H1 (cell line): ENCODE measurements around the gene EZH1. TPM values are rescaled to one million over a fixed set of nuclear protein-coding genes. Genes with fewer than 3 reads are reported as not detected.
A peak's percentile ranks its signal among the peaks of the same experiment; 100 is the strongest.

Experiments
- CTCF ChIA-PET: fragments of 300-600 bp; sonication (Branson Sonifier 250); formaldehyde crosslinking; loops from one replicate; lab custom pipeline; 2021; ENCODE audit not compliant: partially characterized antibody; lab: Charles Lee
- POLR2A ChIA-PET: fragments of 300-600 bp; sonication (Branson Sonifier 250); formaldehyde crosslinking; loops from one replicate; lab custom pipeline; 2021; ENCODE audit warnings: inconsistent platforms; ENCODE audit not compliant: partially characterized antibody; lab: Charles Lee
- DNase-seq, 2 experiments: peaks; one replicate each; pipeline versions ENCODE4 v3.0.0 to v3.0.0-alpha.2; 2010 to 2022; ENCODE audit warnings: low spot score in 2 of 2, low read depth in 1 of 2, mixed read lengths in 1 of 2
- FAIRE-seq: peaks from 2 replicates; lab custom pipeline; 2011; peaks lifted over from hg19 to GRCh38; lab: Jason Lieb, UNC
- H2AFZ ChIP-seq: 2 replicates; pipeline ENCODE4 v1.8.1; 2012; ENCODE audit warnings: low read length, inconsistent platforms
- H2AK5ac ChIP-seq: 2 replicates; pipeline ENCODE4 v1.6.1; 2013; ENCODE audit warnings: low read depth, low read length
- H2BK120ac ChIP-seq: replicated peaks from 2 replicates; pipeline ENCODE3; 2013; ENCODE audit warnings: low read depth, low read length, inconsistent platforms
- H2BK12ac ChIP-seq: 2 replicates; pipeline ENCODE4 v1.6.1; 2013; ENCODE audit warnings: low read depth, low read length
- H2BK15ac ChIP-seq: 2 replicates; pipeline ENCODE4 v1.6.1; 2013; ENCODE audit warnings: low read length
- H2BK20ac ChIP-seq: 2 replicates; pipeline ENCODE4 v1.6.1; 2013; ENCODE audit warnings: low read length
- H2BK5ac ChIP-seq: 2 replicates; pipeline ENCODE4 v1.6.1; 2013; ENCODE audit warnings: low read depth, low read length
- H3K14ac ChIP-seq: 2 replicates; pipeline ENCODE4 v1.6.1; 2013; ENCODE audit warnings: inconsistent platforms; ENCODE audit not compliant: insufficient read length
- H3K18ac ChIP-seq: 2 replicates; pipeline ENCODE4 v1.6.1; 2013; ENCODE audit warnings: low read length; ENCODE audit errors: extremely low read depth
- H3K23ac ChIP-seq: 2 replicates; pipeline ENCODE4 v1.6.1; 2013; ENCODE audit warnings: inconsistent platforms; ENCODE audit not compliant: insufficient read length
- H3K23me2 ChIP-seq: 2 replicates; pipeline ENCODE4 v1.6.1; 2013; ENCODE audit warnings: low read depth, low read length
- H3K27ac ChIP-seq: 2 replicates; pipeline ENCODE4 v1.6.1; 2011; ENCODE audit warnings: low read depth, low read length, inconsistent platforms
- H3K27me3 ChIP-seq, 4 experiments: replicated peaks in 1 of 4; 1 replicate in 1 of 4; 2 replicates in 3 of 4; pipeline versions ENCODE4 v1.6.1 to v1.8.1; 2011 to 2013; ENCODE audit warnings: low read length in 3 of 4, mild to moderate bottlenecking in 3 of 4, inconsistent platforms in 2 of 4, mixed read lengths in 2 of 4, moderate library complexity in 1 of 4; ENCODE audit not compliant: control insufficient read depth in 3 of 4, insufficient read depth in 3 of 4; ENCODE audit errors: extremely low read depth in 1 of 4
- H3K36me3 ChIP-seq, 4 experiments: 2 replicates each; pipeline versions ENCODE4 v1.6.1 to v1.8.1; 2011 to 2013; ENCODE audit warnings: mild to moderate bottlenecking in 4 of 4, low read length in 3 of 4, moderate library complexity in 2 of 4, control low read depth in 1 of 4, inconsistent platforms in 1 of 4; ENCODE audit not compliant: insufficient read depth in 4 of 4, control insufficient read depth in 2 of 4
- H3K4ac ChIP-seq: replicated peaks from 2 replicates; pipeline ENCODE3; 2013; ENCODE audit warnings: low read length, low read depth, mixed read lengths, inconsistent platforms; ENCODE audit not compliant: insufficient read length
- H3K4me1 ChIP-seq, 4 experiments: replicated peaks in 1 of 4; 1 replicate in 1 of 4; 2 replicates in 3 of 4; pipeline versions ENCODE4 v1.6.1 to v1.8.1; 2011 to 2013; ENCODE audit warnings: low read length in 3 of 4, inconsistent platforms in 2 of 4, mixed read lengths in 1 of 4; ENCODE audit not compliant: insufficient read depth in 4 of 4, control insufficient read depth in 3 of 4
- H3K4me2 ChIP-seq, 2 experiments: 2 replicates each; pipeline versions ENCODE4 v1.6.1 to v1.8.1; 2011 to 2013; ENCODE audit warnings: low read depth in 2 of 2, low read length in 2 of 2, control low read depth in 1 of 2, inconsistent platforms in 1 of 2, mild to moderate bottlenecking in 1 of 2; ENCODE audit not compliant: insufficient read depth in 1 of 2
- H3K4me3 ChIP-seq, 4 experiments: fragments of 200-600, 300-600 bp in 1 of 4; sonication (generic), shearing (Covaris generic), sonication (Bioruptor Twin) in 1 of 4; 2 replicates each; pipeline versions ENCODE4 v1.5.1 to v1.8.1; 2011 to 2016; ENCODE audit warnings: low read length in 4 of 4, low read depth in 3 of 4, control low read depth in 2 of 4, inconsistent platforms in 2 of 4, mild to moderate bottlenecking in 2 of 4, mixed read lengths in 1 of 4, moderate library complexity in 1 of 4; ENCODE audit not compliant: insufficient read depth in 2 of 4; ENCODE audit errors: extremely low read depth in 1 of 4
- H3K56ac ChIP-seq: replicated peaks from 2 replicates; pipeline ENCODE3; 2013; ENCODE audit warnings: low read depth, mild to moderate bottlenecking, mixed read lengths, low read length, inconsistent platforms; ENCODE audit not compliant: insufficient read length
- H3K79me1 ChIP-seq: 2 replicates; pipeline ENCODE4 v1.6.1; 2013; ENCODE audit warnings: low read depth, low read length, control low read depth
- H3K79me2 ChIP-seq, 2 experiments: 2 replicates each; pipeline versions ENCODE4 v1.6.1 to v1.8.1; 2012 to 2013; ENCODE audit warnings: low read length in 2 of 2, mild to moderate bottlenecking in 2 of 2, inconsistent platforms in 1 of 2; ENCODE audit not compliant: insufficient read depth in 2 of 2, control insufficient read depth in 1 of 2
- H3K9ac ChIP-seq, 4 experiments: replicated peaks in 1 of 4; 1 replicate in 1 of 4; 2 replicates in 3 of 4; pipeline versions ENCODE4 v1.6.1 to v1.8.1; 2011 to 2013; ENCODE audit warnings: low read depth in 3 of 4, low read length in 3 of 4, control low read depth in 2 of 4, mild to moderate bottlenecking in 2 of 4, moderate library complexity in 2 of 4, inconsistent platforms in 1 of 4; ENCODE audit errors: extremely low read depth in 1 of 4
- H3K9me3 ChIP-seq, 2 experiments: 2 replicates each; pipeline versions ENCODE4 v1.6.1 to v1.8.1; 2012 to 2013; ENCODE audit warnings: mild to moderate bottlenecking in 2 of 2, moderate library complexity in 2 of 2, control low read depth in 1 of 2, inconsistent platforms in 1 of 2, low read depth in 1 of 2, low read length in 1 of 2, mixed read lengths in 1 of 2; ENCODE audit not compliant: insufficient read depth in 2 of 2
- H4K20me1 ChIP-seq, 2 experiments: replicated peaks in 1 of 2; 2 replicates each; pipeline versions ENCODE3 to v1.8.1; 2011 to 2013; ENCODE audit warnings: inconsistent platforms in 2 of 2, low read length in 2 of 2, mild to moderate bottlenecking in 1 of 2; ENCODE audit not compliant: insufficient read depth in 2 of 2, control insufficient read depth in 1 of 2
- H4K5ac ChIP-seq: 2 replicates; pipeline ENCODE4 v1.6.1; 2013; ENCODE audit warnings: low read length, low read depth, mixed read lengths, inconsistent platforms; ENCODE audit not compliant: insufficient read length
- H4K8ac ChIP-seq: 2 replicates; pipeline ENCODE4 v1.8.0; 2013; ENCODE audit warnings: mild to moderate bottlenecking, moderate library complexity, low read length, inconsistent platforms; ENCODE audit not compliant: insufficient read depth; ENCODE audit errors: extremely low read depth
- H4K91ac ChIP-seq: replicated peaks from 2 replicates; pipeline ENCODE3; 2013; ENCODE audit warnings: low read length, mixed read lengths, inconsistent platforms; ENCODE audit not compliant: insufficient read length
- EZH2 ChIP-seq: fragments of 200-600 bp; sonication (generic); IDR thresholded peaks from 2 replicates; pipeline ENCODE4 v1.7.1; 2012; ENCODE audit warnings: low read depth, mild to moderate bottlenecking, moderate library complexity, low read length, inconsistent platforms; ENCODE audit not compliant: severe bottlenecking
- GABPA ChIP-seq: IDR thresholded peaks from 2 replicates; pipeline ENCODE4 v1.6.1; 2011; ENCODE audit warnings: mild to moderate bottlenecking, low read length, moderate library complexity, borderline replicate concordance; ENCODE audit not compliant: insufficient read depth
- WGBS, 2 experiments: shearing (Covaris generic) in 1 of 2; methylation state at CpG; one replicate each; pipeline versions ENCODE4 v1.1.6 to v1.1.7; 2013 to 2015; ENCODE audit warnings: low lambda C conversion rate in 2 of 2, mixed read lengths in 2 of 2, inconsistent platforms in 1 of 2, low coverage in 1 of 2, missing lambda C conversion rate in 1 of 2; ENCODE audit not compliant: insufficient replicate concordance in 2 of 2, insufficient coverage in 1 of 2, insufficient read length in 1 of 2; ENCODE audit errors: extremely low coverage in 1 of 2, missing lambda C conversion rate in 1 of 2; 5-methylcytosine and 5-hydroxymethylcytosine counted together
- polyA plus RNA-seq, 7 experiments: library from polyadenylated mRNA; depleted of rRNA in 3 of 7; stranded (reverse) in 5 of 7; unstranded in 2 of 7; fragments of >200 nt in 5 of 7; fragments of 200-250 nt in 2 of 7; gene quantifications; 1 replicate in 5 of 7; 2 replicates in 1 of 7; 4 replicates in 1 of 7; pipeline versions ENCODE4 v1.2.1 to v1.2.3, GENCODE V29; 2011 to 2013; ENCODE audit warnings: missing spikeins in 2 of 7, mixed read lengths in 2 of 7
- total RNA-seq: library from RNA; stranded (reverse); fragmentation: NEBNext Ultra II Directional; extraction: Animal tissue kit (Norgen Biotek cat#: 25700); gene quantifications from 2 replicates; pipeline ENCODE4 v1.2.1, GENCODE V29; 2021
- TF ChIP-seq, protein P1 (sequence below): IDR thresholded peaks from 2 replicates; pipeline ENCODE4 v1.6.1; 2012; ENCODE audit warnings: inconsistent platforms
- TF ChIP-seq, protein P2 (sequence below): IDR thresholded peaks from 2 replicates; pipeline ENCODE4 v1.6.1; 2012; ENCODE audit warnings: inconsistent platforms

Gene EZH1
- total and polyA plus RNA-seq, 2 of the 8 experiments (the other 6 are each of a cell fraction or from before 2014, with no cell fraction given), result 17.4 to 20.8 TPM

DNA sequence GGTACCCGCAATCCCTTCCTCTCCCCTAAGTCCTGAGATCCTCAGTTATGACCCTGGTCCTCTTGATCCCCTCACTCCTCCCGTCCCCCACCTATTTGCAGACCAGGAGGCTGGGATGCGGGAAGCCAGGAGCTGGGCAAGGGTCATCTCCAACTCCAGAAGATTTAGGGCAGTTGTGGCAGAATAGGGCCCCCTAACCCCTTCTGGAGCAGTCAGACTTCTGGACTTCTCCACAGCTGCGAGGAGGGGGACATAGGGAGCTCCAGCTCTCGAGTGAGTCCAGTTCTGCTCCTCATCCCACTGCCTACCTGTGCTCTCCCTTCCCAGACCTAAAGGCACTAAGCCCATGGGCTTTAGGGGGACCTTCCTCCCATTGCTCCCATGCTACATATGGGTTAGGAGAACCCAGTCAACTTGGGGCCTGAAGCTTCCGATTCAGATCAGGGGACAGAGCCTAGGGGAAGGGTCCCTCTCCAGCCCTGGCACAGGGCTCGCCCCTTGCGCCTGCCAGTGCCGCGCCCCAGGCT lies 36.9 kb upstream of the EZH1 start:
- Histone ChIP-seq H4K91ac (no peak overlapping the region), H4K5ac (no peak overlapping the region), H3K79me1 (no peaks in the 10 kb centered on the region), H3K23me2 (peaks cover 11% of the 10 kb centered on the region), H2BK20ac (no peak overlapping the region), H2BK120ac (no peak overlapping the region), H3K56ac (no peak overlapping the region), H3K27me3 (peaks cover 6 to 23% (median 19%) of the 10 kb centered on the region in 4 experiments), H3K18ac (no peak overlapping the region), H2BK15ac (no peak overlapping the region; the same call in 1 of the 2 replicates), H3K4me2 (peak overlapping the region in 1 of 2 experiments; percentile 92; a peak in 1 of 4 replicates), H3K23ac (no peak overlapping the region), H2AK5ac (no peak overlapping the region), H2BK12ac (no peak overlapping the region), H3K9ac (no peak overlapping the region), H3K36me3 (peaks cover 5 to 13% (median 9%) of the 10 kb centered on the region in 4 experiments; a peak in 6 of 8 replicates), H3K27ac (no peak overlapping the region), H4K20me1 (no peaks in the 10 kb centered on the region), H4K8ac (no peak overlapping the region), H2AFZ (no peak overlapping the region), H3K4ac (no peak overlapping the region), H3K4me3 (no peak overlapping the region), H2BK5ac (no peak overlapping the region), H3K4me1 (peaks cover 0 to 14% (median 8%) of the 10 kb centered on the region in 4 experiments; a peak in 6 of 7 replicates), H3K9me3 (no peaks in the 10 kb centered on the region), H3K14ac (no peak overlapping the region), H3K79me2 (no peaks in the 10 kb centered on the region)
- ChIA-PET POLR2A (interaction anchor here (0.5 to 3.8 kb wide), 8 partner anchors 8 to 237 kb away, joined by 3 to 17 read pairs (median 5); partner anchors contain the start of genes CNTD1, COA3, PSMC3IP and RAMP2), CTCF (interaction anchor here (1.0 to 2.1 kb wide), 5 partner anchors 18 to 109 kb away, joined by 3 to 5 read pairs (median 3); no protein-coding TSS in a partner anchor)
- 85% methylated on average over 9 of the region's 10 CpGs; no CpG with 5 or more reads in 1 of the 2 experiments for WGBS, 2 experiments
- DNase-seq, result no peak
- no peak for TF ChIP-seq GABPA
- TF ChIP-seq, protein P1, sequence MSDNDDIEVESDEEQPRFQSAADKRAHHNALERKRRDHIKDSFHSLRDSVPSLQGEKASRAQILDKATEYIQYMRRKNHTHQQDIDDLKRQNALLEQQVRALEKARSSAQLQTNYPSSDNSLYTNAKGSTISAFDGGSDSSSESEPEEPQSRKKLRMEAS, result no peak
- TF ChIP-seq, protein P2, sequence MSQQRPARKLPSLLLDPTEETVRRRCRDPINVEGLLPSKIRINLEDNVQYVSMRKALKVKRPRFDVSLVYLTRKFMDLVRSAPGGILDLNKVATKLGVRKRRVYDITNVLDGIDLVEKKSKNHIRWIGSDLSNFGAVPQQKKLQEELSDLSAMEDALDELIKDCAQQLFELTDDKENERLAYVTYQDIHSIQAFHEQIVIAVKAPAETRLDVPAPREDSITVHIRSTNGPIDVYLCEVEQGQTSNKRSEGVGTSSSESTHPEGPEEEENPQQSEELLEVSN, result no peak
- TF ChIP-seq EZH2, result no peak
- no peak for FAIRE-seq
